Endothelial cell of umbilical vein (primary cell): ENCODE measurements around the gene ATOX1. TPM values are rescaled to one million over a fixed set of nuclear protein-coding genes. Genes with fewer than 3 reads are reported as not detected.

Experiments used
- BruUV-seq: library from RNA; stranded (reverse); fragments of 400-500 nt; replicated peaks from 2 replicates; lab custom pipeline; 2021; lab: Mats Ljungman, UMichigan
- CTCF ChIA-PET: fragments of 300-600, 350-600 bp; sonication (Branson Sonifier 250); formaldehyde crosslinking; loops from one replicate; lab custom pipeline; 2021; ENCODE audit warnings: antibody characterized with exemption, inconsistent platforms; lab: Charles Lee
- POLR2A ChIA-PET: fragments of 300-600, 350-600 bp; sonication (Branson Sonifier 250); formaldehyde crosslinking; loops from one replicate; lab custom pipeline; 2021; ENCODE audit warnings: antibody characterized with exemption, inconsistent platforms; lab: Charles Lee
- DNase-seq: peaks from one replicate; pipeline ENCODE4 v3.0.0-alpha.2; 2011; ENCODE audit warnings: low read depth, low spot score
- FAIRE-seq: peaks from 2 replicates; lab custom pipeline; 2011; peaks lifted over from hg19 to GRCh38; lab: Jason Lieb, UNC
- H2AFZ ChIP-seq: 2 replicates; pipeline ENCODE4 v1.6.0; 2012; ENCODE audit warnings: low read depth, low read length, control low read depth, inconsistent platforms
- H3K27ac ChIP-seq: 2 replicates; pipeline ENCODE4 v1.5.1; 2011; ENCODE audit warnings: low read depth, mild to moderate bottlenecking, control low read depth, low read length, moderate library complexity; ENCODE audit not compliant: insufficient read depth
- H3K27me3 ChIP-seq, 2 experiments: 2 replicates each; pipeline versions ENCODE4 v1.6.0 to v1.6.1; 2011; ENCODE audit warnings: low read length in 2 of 2, mixed read lengths in 1 of 2; ENCODE audit not compliant: control insufficient read depth in 2 of 2, insufficient read depth in 2 of 2
- H3K36me3 ChIP-seq, 2 experiments: 2 replicates in 1 of 2; 3 replicates in 1 of 2; pipeline ENCODE4 v1.5.1; 2011; ENCODE audit warnings: low read length in 2 of 2, mild to moderate bottlenecking in 1 of 2, moderate library complexity in 1 of 2; ENCODE audit not compliant: control insufficient read depth in 2 of 2, insufficient read depth in 2 of 2; ENCODE audit errors: extremely low read depth in 1 of 2
- H3K4me1 ChIP-seq: 3 replicates; pipeline ENCODE4 v1.5.1; 2011; ENCODE audit warnings: mild to moderate bottlenecking, low read length; ENCODE audit not compliant: control insufficient read depth, insufficient read depth; ENCODE audit errors: extremely low read depth
- H3K4me2 ChIP-seq: 2 replicates; pipeline ENCODE4 v1.6.1; 2011; ENCODE audit warnings: low read length, control low read depth, mixed read lengths; ENCODE audit not compliant: insufficient read depth
- H3K4me3 ChIP-seq, 3 experiments: fragments of 200-600 bp in 1 of 3; sonication (generic), shearing (Covaris generic) in 1 of 3; replicated peaks in 1 of 3; 2 replicates each; pipeline ENCODE4 v1.5.1; 2011 to 2016; ENCODE audit warnings: control low read depth in 3 of 3, low read length in 3 of 3, mild to moderate bottlenecking in 2 of 3, inconsistent platforms in 1 of 3, low read depth in 1 of 3, moderate library complexity in 1 of 3; ENCODE audit not compliant: insufficient read depth in 1 of 3
- H3K79me2 ChIP-seq: 2 replicates; pipeline ENCODE4 v1.6.0; 2012; ENCODE audit warnings: low read length, inconsistent platforms; ENCODE audit not compliant: control insufficient read depth, insufficient read depth
- H3K9ac ChIP-seq: replicated peaks from 2 replicates; pipeline ENCODE3; 2011; ENCODE audit warnings: low read length, control low read depth; ENCODE audit not compliant: insufficient read depth; ENCODE audit errors: extremely low read depth
- H3K9me1 ChIP-seq: replicated peaks from 3 replicates; pipeline ENCODE4 v1.6.0; 2011; ENCODE audit warnings: mild to moderate bottlenecking, low read length; ENCODE audit not compliant: control insufficient read depth, insufficient read depth; ENCODE audit errors: extremely low read depth
- H3K9me3 ChIP-seq: replicated peaks from 2 replicates; pipeline ENCODE4 v1.5.1; 2012; ENCODE audit warnings: low read length, inconsistent platforms; ENCODE audit not compliant: control insufficient read depth, insufficient read depth
- H4K20me1 ChIP-seq: replicated peaks from 2 replicates; pipeline ENCODE3; 2011; ENCODE audit warnings: mild to moderate bottlenecking, low read length; ENCODE audit not compliant: control insufficient read depth, insufficient read depth; ENCODE audit errors: extremely low read depth
- CTCF ChIP-seq, 2 donors: IDR thresholded peaks; 1 replicate in 1 of 2; 2 replicates in 1 of 2; pipeline ENCODE4 v1.5.1; 2011; ENCODE audit warnings: low read length in 2 of 2, mild to moderate bottlenecking in 2 of 2, moderate library complexity in 2 of 2, control low read depth in 1 of 2, inconsistent platforms in 1 of 2, low read depth in 1 of 2; ENCODE audit not compliant: insufficient read depth in 1 of 2; ENCODE audit errors: extremely low read depth in 1 of 2
- EZH2 ChIP-seq: IDR thresholded peaks from 2 replicates; pipeline ENCODE4 v1.6.1; 2012; ENCODE audit warnings: borderline replicate concordance, low read depth, mild to moderate bottlenecking, moderate library complexity, low read length, inconsistent platforms; ENCODE audit not compliant: severe bottlenecking
- FOS ChIP-seq: IDR thresholded peaks from 2 replicates; pipeline ENCODE4 v1.6.1; 2011; ENCODE audit warnings: mild to moderate bottlenecking, low read length, moderate library complexity, borderline replicate concordance; ENCODE audit not compliant: insufficient read depth
- GATA2 ChIP-seq: IDR thresholded peaks from 2 replicates; pipeline ENCODE4 v1.7.0; 2011; ENCODE audit warnings: low read depth, mild to moderate bottlenecking, moderate library complexity, mixed read lengths, low read length; ENCODE audit not compliant: insufficient read length, insufficient read depth
- JUN ChIP-seq: IDR thresholded peaks from 2 replicates; pipeline ENCODE4 v1.6.1; 2011; ENCODE audit warnings: borderline replicate concordance, low read depth; ENCODE audit not compliant: insufficient read length, insufficient read depth
- MAX ChIP-seq: IDR thresholded peaks from 2 replicates; pipeline ENCODE4 v1.6.1; 2011; ENCODE audit not compliant: insufficient read depth, insufficient read length
- MYC ChIP-seq: IDR thresholded peaks from one replicate; pipeline ENCODE4 v1.6.1; 2011; ENCODE audit warnings: mild to moderate bottlenecking, low read depth, low read length
- POLR2A ChIP-seq: IDR thresholded peaks from 2 replicates; pipeline ENCODE4 v1.6.1; 2012; ENCODE audit warnings: low read depth, mild to moderate bottlenecking, control low read depth, low read length
- POLR2AphosphoS5 ChIP-seq: IDR thresholded peaks from 2 replicates; pipeline ENCODE4 v1.6.1; 2012; ENCODE audit warnings: low read depth, mild to moderate bottlenecking, control low read depth, low read length, moderate library complexity; ENCODE audit not compliant: insufficient read depth
- dilution Hi-C: fragments of 300-500 bp; cut with MboI; formaldehyde crosslinking; loops from one replicate; pipeline ENCODE4 v1.15.0; 2019; ENCODE audit warnings: low sequenced_read_pairs; ENCODE audit not compliant: extremely low pct_ligation_motif_present
- intact Hi-C: fragments of 100-400 bp; cut with micrococcal nuclease; formaldehyde crosslinking; loops from one replicate; pipeline ENCODE4 v1.10.0; 2022
- polyA plus RNA-seq, 4 experiments: library from polyadenylated mRNA; depleted of rRNA in 3 of 4; stranded (reverse) in 3 of 4; unstranded in 1 of 4; fragments of >200 nt; gene quantifications; 2 replicates each; pipeline versions ENCODE4 v1.2.1 to v1.2.3, GENCODE V29; 2011 to 2012; ENCODE audit warnings: missing spikeins in 1 of 4
- total RNA-seq: library from RNA; stranded (reverse); gene quantifications from 2 replicates; pipeline ENCODE4 v1.2.3, GENCODE V29; 2021

The ATOX1 gene
- total and polyA plus RNA-seq, 2 donors (not counting 3 experiments of a cell fraction or from before 2014, with no cell fraction given): 113 to 292 TPM

- DNase-seq: no peak
- H2AFZ ChIP-seq: no peak overlapping the region
- H3K27me3 ChIP-seq: no peaks in the 10 kb centered on the region
- H3K9me1 ChIP-seq: no peaks in the 10 kb centered on the region
- no peaks in the 10 kb centered on the region for H3K36me3 ChIP-seq
- CTCF ChIA-PET: interaction anchor here (0.9 to 9.5 kb wide), 11 partner anchors 11 to 69 kb away, joined by 3 to 173 read pairs (median 9); partner anchors contain the start of gene SPARC
- dilution Hi-C loops (no loop called here), intact Hi-C loops (no loop called here)
- no peaks in the 10 kb centered on the region for H3K9me3 ChIP-seq
- TF ChIP-seq FOS (no peak), POLR2A (no peak), CTCF (IDR thresholded peaks at IDR 0.05; ENCODE audit: extremely low read depth in 1 of 2, insufficient read depth in 1 of 2, low read depth in 1 of 2, low read length in 2 of 2) (no peak), MAX (no peak), MYC (no peak), POLR2AphosphoS5 (no peak), GATA2 (no peak), JUN (no peak), EZH2 (no peak)
- H4K20me1 ChIP-seq: no peaks in the 10 kb centered on the region
- no peak overlapping the region for H3K9ac ChIP-seq
- FAIRE-seq: no peak
- no TSS peak for BruUV-seq
- H3K4me1 ChIP-seq: no peaks in the 10 kb centered on the region
- POLR2A ChIA-PET: no interaction called here
- H3K4me2 ChIP-seq: no peak overlapping the region
- H3K27ac ChIP-seq: no peak overlapping the region
- no peak overlapping the region for H3K4me3 ChIP-seq
- H3K79me2 ChIP-seq: no peaks in the 10 kb centered on the region
These were observed 37.3 kb downstream of the ATOX1 start for GRCh38 chr5:151721087-151721646.
